Right lobe of liver (tissue), 6 donors: ENCODE measurements around the gene AHNAK. TPM values are rescaled to one million over a fixed set of nuclear protein-coding genes. Genes with fewer than 3 reads are reported as not detected.
A peak's percentile ranks its signal among the peaks of the same experiment; 100 is the strongest.

Experiments used
- ATAC-seq, 4 donors: fragments of 200-7000 bp; cut with Tn5 transposase; one replicate each; pipeline ENCODE4 v1.9.1; 2020; ENCODE audit warnings: mild to moderate bottlenecking in 4 of 4, moderate library complexity in 4 of 4
- DNase-seq, 3 donors: peaks; one replicate each; pipeline ENCODE4 v3.0.0-alpha.2; 2020
- H3K27ac ChIP-seq, 3 donors: fragments of 200-600 bp; one replicate each; pipeline ENCODE4 v1.8.0; 2022
- H3K27me3 ChIP-seq, 2 donors: fragments of 200-600 bp; one replicate each; pipeline ENCODE4 v1.8.0; 2022
- H3K36me3 ChIP-seq, 4 donors: fragments of 200-600 bp; sonication (generic) in 1 of 4; one replicate each; pipeline versions ENCODE4 v1.5.1 to v1.8.0; 2017 to 2022; ENCODE audit warnings: control low read depth in 1 of 4
- H3K4me1 ChIP-seq, 4 donors: fragments of 200-600 bp; sonication (generic) in 1 of 4; one replicate each; pipeline versions ENCODE4 v1.5.1 to v1.8.0; 2017 to 2022; ENCODE audit warnings: control low read depth in 1 of 4
- H3K4me3 ChIP-seq, 3 donors: fragments of 200-600 bp; one replicate each; pipeline ENCODE4 v1.8.0; 2022
- H3K9me3 ChIP-seq, 4 donors: fragments of 200-600 bp; sonication (generic) in 1 of 4; one replicate each; pipeline versions ENCODE4 v1.5.1 to v1.8.0; 2017 to 2022; ENCODE audit warnings: control low read depth in 1 of 4
- POLR2A ChIP-seq: fragments of 450-650 bp; IDR thresholded peaks from one replicate; pipeline ENCODE4 v1.6.1; 2017; ENCODE audit warnings: antibody characterized with exemption, mild to moderate bottlenecking
- WGBS: methylation state at CpG from one replicate; pipeline ENCODE4 v1.1.6; 2018; ENCODE audit warnings: low coverage, low lambda C conversion rate; ENCODE audit not compliant: insufficient coverage; ENCODE audit errors: missing lambda C conversion rate; 5-methylcytosine and 5-hydroxymethylcytosine counted together
- intact Hi-C, 2 donors: fragments of 100-400 bp; cut with DNase I; formaldehyde crosslinking; loops; one replicate each; pipeline versions ENCODE4 v1.11.2 to v1.14.1; 2022
- total RNA-seq, 6 experiments: library from RNA; depleted of rRNA in 2 of 6; stranded (reverse); fragments of >200 nt in 2 of 6; fragmentation: NEBNext Ultra II Directional in 3 of 6; extraction: Animal tissue kit (Norgen Biotek cat#: 25700) in 3 of 6; gene quantifications; one replicate each; pipeline versions ENCODE4 v1.1.0 to v1.2.4, GENCODE V29; 2016 to 2023
- TF ChIP-seq, protein P1 (sequence below), 4 donors: fragments of 200-600 bp in 3 of 4; fragments of 450-650 bp in 1 of 4; IDR thresholded peaks; one replicate each; pipeline versions ENCODE4 v1.5.1 to v1.8.0; 2016 to 2022; ENCODE audit warnings: antibody characterized with exemption in 4 of 4, mild to moderate bottlenecking in 2 of 4
- donor health status: DM: no; HTN: yes; CAD: no.
- donor health status: DM: no; HTN: no; CAD: no.
- donor health status: DM: no; HTN: no; CAD: no.
- donor health status: DM: no; HTN: yes; CAD: no.
- donor health status: DM: no; HTN: yes; CAD: no.

AHNAK gene
- total RNA-seq, 6 experiments from 2014 or later = 91.0 to 180 (median 113) TPM

DNA sequence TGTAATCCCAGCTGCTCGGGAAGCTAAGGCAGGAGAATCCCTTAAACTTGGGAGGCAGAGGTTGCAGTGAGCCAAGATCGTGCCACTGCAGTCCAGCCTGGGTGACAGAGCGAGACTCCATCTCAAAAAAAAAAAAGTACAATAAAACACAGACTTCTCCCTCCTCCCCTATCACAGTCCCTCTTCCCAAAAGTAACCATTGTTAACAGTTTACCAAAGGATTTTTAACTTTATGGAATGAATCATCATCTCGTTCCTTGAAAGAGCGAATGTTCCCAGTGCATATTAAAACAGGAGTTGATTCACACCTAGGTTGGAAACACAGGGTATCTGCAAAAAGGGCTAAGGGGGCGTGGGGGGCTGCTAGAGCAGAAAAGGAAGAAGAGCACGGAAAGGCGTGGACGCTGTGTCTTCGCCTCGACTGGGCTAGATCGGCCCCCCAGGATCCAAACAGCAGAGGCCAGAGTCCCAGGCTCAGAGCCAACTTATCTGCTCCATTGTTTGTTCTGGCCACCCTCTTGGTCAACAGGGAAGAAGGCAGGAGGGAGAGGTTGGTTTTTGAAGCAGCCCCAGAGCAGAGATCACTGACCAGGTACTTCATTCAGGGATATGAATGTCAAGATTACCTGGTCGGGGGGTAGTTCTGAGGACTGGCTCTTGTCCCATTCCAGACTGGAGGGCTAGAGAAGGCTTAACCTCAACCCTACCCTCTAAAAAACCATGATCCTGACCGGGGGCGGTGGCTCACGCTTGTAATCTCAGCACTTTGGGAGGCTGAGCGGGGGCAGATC, 2.1 kb upstream of the AHNAK start:
- no peak overlapping the region for H3K4me3 ChIP-seq
- no peaks in the 10 kb centered on the region for H3K27me3 ChIP-seq
- 21% methylated on average over 8 of the region's 17 CpGs for WGBS
- TF ChIP-seq, protein P1, sequence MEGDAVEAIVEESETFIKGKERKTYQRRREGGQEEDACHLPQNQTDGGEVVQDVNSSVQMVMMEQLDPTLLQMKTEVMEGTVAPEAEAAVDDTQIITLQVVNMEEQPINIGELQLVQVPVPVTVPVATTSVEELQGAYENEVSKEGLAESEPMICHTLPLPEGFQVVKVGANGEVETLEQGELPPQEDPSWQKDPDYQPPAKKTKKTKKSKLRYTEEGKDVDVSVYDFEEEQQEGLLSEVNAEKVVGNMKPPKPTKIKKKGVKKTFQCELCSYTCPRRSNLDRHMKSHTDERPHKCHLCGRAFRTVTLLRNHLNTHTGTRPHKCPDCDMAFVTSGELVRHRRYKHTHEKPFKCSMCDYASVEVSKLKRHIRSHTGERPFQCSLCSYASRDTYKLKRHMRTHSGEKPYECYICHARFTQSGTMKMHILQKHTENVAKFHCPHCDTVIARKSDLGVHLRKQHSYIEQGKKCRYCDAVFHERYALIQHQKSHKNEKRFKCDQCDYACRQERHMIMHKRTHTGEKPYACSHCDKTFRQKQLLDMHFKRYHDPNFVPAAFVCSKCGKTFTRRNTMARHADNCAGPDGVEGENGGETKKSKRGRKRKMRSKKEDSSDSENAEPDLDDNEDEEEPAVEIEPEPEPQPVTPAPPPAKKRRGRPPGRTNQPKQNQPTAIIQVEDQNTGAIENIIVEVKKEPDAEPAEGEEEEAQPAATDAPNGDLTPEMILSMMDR (IDR thresholded peaks at IDR 0.05) = no peak
- no peak for TF ChIP-seq POLR2A
- intact Hi-C loops = no loop called here
- peaks cover 0 to 56% (median 27%) of the 10 kb centered on the region in 4 donors for H3K4me1 ChIP-seq
- H3K9me3 ChIP-seq = no peaks in the 10 kb centered on the region
- DNase-seq (peak; percentile 51 to 89 (median 77)), ATAC-seq (peak; percentile 38 to 55 (median 46))
- H3K36me3 ChIP-seq = no peaks in the 10 kb centered on the region
- peak overlapping the region; percentile 90 to 96 (median 94) for H3K27ac ChIP-seq

DNA sequence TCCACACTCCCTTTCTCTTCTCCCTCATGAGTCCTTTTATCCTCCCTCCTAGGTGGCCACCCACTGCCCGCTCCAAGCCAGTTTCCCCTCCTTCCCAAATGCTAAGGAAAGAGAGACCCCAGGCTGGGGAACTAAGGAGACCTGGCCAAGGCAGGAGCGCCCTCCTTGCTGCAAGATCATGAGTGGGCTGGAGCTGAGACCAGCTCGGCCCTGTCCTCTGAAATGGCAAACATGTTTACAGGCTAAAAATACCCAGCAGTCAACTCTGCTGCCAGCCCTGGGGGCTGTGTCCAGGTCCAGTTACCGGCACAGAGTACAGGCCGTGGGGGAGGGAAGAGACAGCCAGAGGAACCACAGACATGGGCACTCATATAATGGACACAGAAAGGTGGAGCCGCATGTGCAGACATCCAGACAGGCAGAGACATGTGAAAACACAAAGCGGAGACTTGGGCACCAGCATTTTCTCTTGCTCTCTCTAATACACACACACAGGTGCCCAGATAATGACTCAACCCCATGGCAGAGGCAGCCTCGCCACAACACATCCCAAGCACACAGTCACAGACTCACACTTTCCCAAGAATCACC, 1.2 kb upstream of the AHNAK start:
- Histone ChIP-seq H3K4me1 (peaks cover 0 to 55% (median 25%) of the 10 kb centered on the region in 4 donors), H3K27ac (peak overlapping the region; percentile 90 to 96 (median 94)), H3K27me3 (no peaks in the 10 kb centered on the region), H3K9me3 (no peaks in the 10 kb centered on the region), H3K4me3 (peak overlapping the region; percentile 80 to 97 (median 92)), H3K36me3 (no peaks in the 10 kb centered on the region)
- peak; percentile 72 to 92 (median 88) for DNase-seq
- ATAC-seq = peak; percentile 26 to 65 (median 60)
- TF ChIP-seq, protein P1 (IDR thresholded peaks at IDR 0.05) = no peak
- peak; percentile 47 for TF ChIP-seq POLR2A
- WGBS = 24% methylated on average over 8 of the region's 8 CpGs
- intact Hi-C loops = no loop called here

DNA sequence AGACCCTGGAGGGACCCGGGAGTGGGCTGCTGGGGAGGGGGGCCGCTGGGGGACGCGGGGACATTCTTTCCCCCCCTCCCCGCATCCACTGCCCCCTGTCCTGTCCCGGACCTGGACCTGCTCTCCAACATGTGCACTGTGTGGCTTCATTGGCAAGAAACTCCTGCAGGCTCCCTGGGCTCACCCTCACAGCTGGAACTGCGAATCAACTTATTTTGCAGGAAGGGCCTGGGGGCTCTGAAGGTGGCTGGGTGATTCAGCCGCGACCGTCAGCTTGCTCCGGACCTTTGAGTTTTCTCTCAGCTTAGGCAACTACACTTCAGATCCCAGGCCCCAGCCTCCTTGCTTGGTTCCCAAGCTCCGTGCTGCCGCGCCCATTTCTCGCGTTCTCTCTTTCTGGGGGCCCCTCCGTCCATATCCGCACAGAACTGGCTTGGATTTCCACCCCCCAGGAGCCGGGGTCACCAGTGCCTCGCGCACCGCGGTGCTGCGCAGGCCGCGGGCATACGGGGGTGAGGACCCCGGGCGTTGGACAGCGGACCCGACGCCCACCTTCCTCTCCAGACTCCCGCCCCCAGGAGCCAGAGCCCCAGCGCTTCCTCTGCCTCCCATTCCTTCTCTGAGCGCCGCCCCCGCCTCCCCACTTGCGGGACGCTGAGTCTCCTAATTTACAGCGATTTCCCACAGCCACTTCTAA, 471 bp upstream of the AHNAK start:
- Histone ChIP-seq H3K4me1 (peaks cover 0 to 55% (median 25%) of the 10 kb centered on the region in 4 donors), H3K9me3 (no peaks in the 10 kb centered on the region), H3K4me3 (peak overlapping the region; percentile 80 to 97 (median 92)), H3K27ac (peak overlapping the region; percentile 90 to 96 (median 94)), H3K36me3 (no peaks in the 10 kb centered on the region), H3K27me3 (no peaks in the 10 kb centered on the region)
- ATAC-seq (peak in 1 of 4 donors; percentile 18), DNase-seq (no peak)
- TF ChIP-seq, protein P1 (IDR thresholded peaks at IDR 0.05) = no peak
- no peak for TF ChIP-seq POLR2A
- intact Hi-C loops = no loop called here
- 6% methylated on average over 20 of the region's 40 CpGs for WGBS

DNA sequence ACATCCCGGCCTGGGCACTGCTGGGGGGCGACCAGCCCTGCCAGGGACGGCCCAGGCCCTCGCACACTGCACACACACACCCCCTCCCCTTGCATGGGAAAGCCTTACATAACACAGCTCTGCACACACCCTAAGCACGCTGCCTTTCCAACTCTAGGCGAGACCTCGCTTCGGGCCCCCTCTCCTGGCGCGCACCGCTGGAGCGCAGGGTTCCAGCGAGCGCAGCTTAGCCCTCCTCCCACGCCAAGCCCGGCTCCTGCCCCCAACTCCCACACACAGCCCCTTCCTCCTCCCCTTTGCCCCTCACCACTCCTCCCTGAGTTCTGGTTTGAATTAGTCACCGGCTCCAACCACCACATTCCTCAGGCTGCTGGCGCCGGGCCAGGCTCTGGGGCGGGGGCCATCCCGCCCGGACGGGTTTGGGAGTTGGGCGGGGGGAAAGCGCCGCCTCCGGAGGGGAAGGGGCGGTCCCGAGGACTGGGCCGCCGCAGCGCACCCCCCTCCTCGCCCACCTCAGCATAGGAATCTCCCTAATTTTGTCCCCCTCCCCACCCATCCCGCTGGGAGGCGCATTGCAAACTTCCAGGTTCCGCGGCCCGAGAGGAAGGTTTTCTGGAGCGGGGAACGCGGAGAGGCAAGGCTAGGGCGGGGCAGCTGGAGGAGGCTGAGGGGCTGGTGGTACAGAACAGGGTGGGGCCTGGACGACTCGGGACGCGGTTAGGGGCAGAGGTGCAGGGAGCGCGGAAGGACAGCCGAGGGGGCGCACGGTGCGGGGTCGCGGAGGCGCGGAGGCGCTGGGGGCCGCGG, 966 bp downstream of the AHNAK start:
- intact Hi-C loops = no loop called here
- ATAC-seq = peak; percentile 14 to 53 (median 41)
- no peaks in the 10 kb centered on the region for H3K36me3 ChIP-seq
- H3K27ac ChIP-seq = peak overlapping the region; percentile 90 to 96 (median 94)
- H3K9me3 ChIP-seq = no peaks in the 10 kb centered on the region
- DNase-seq = peak; percentile 86 to 95 (median 90)
- TF ChIP-seq, protein P1 (IDR thresholded peaks at IDR 0.05) = no peak
- TF ChIP-seq POLR2A = no peak
- peak overlapping the region; percentile 80 to 97 (median 92) for H3K4me3 ChIP-seq
- peaks cover 0 to 63% (median 31%) of the 10 kb centered on the region in 4 donors for H3K4me1 ChIP-seq
- H3K27me3 ChIP-seq = no peaks in the 10 kb centered on the region
- under 1% methylated on average over 30 of the region's 59 CpGs for WGBS
